ENCODE results near the gene BCAM.

DNA sequence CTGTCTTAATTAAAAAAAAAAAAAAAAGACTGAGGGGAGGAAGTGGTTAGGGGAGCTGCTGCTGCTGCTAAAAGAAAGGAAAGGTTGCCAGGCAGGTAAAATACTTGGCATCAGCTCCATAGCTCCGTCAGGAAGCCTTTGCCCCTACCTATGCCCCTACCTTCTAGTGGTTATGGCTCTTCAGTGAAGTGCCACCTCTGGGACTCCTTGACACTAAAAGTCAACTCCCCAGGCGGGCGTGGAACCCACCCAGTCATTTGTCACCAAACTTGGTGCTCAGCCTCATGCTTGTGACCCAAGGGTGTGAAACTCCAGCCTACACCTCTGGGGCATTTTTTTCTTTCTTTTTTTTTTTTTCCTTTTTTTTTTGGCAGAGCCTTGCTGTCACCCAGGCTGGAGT is 32.3 kb downstream of the BCAM start:
- TF ChIP-seq, protein P1, sequence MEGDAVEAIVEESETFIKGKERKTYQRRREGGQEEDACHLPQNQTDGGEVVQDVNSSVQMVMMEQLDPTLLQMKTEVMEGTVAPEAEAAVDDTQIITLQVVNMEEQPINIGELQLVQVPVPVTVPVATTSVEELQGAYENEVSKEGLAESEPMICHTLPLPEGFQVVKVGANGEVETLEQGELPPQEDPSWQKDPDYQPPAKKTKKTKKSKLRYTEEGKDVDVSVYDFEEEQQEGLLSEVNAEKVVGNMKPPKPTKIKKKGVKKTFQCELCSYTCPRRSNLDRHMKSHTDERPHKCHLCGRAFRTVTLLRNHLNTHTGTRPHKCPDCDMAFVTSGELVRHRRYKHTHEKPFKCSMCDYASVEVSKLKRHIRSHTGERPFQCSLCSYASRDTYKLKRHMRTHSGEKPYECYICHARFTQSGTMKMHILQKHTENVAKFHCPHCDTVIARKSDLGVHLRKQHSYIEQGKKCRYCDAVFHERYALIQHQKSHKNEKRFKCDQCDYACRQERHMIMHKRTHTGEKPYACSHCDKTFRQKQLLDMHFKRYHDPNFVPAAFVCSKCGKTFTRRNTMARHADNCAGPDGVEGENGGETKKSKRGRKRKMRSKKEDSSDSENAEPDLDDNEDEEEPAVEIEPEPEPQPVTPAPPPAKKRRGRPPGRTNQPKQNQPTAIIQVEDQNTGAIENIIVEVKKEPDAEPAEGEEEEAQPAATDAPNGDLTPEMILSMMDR (IDR thresholded peaks at IDR 0.05; ENCODE audit: low read depth, low read length) = no peak
- TF ChIP-seq EZH2phosphoT487 (IDR thresholded peaks at IDR 0.05; ENCODE audit: low read depth) = no peak

Data from OCI-LY3 (cell line).